Measurements from ENCODE around the gene EXOC4.

EXOC4 gene

DNA sequence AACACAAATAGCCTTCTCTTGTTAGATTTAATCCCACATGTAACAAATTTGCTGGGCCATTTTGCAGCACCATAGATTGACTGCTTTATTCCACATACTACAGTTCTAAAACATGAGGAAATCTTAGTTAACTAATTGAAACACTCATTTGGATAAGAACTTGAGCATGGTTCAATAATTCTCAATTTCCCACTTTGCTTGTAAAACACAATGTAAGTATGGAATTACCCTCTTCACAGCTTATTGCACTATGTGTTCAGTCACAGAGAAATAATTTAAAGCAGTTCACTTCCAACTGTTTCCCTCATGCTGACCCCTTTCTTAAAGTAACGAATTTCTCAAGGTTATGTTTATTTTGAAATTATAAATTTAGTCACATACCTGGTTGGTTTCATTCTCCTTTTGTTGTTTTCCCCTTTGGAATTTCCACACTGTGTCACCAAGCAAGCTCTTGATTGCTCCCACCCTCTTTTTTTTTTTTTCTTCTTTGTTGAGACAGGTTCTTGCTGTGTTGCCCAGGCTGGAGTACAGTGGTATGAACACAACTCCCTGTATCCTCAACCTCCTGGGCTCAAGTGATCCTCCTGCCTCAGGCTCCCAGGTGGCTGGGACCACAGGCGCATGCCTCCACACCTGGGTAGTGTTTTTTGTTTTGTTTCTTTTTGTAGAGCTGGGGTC is 425.4 kb downstream of the EXOC4 start:
- no peak for TF ChIP-seq Cebpa-rat (IDR thresholded peaks at IDR 0.05)
- Histone ChIP-seq H3K4me2 (no peak overlapping the region), H3K4me1 (peaks cover 0 to 9% (median 5%) of the 10 kb centered on the region in 10 experiments; a peak in 8 of 20 replicates), H3K27me3 (no peaks in the 10 kb centered on the region), H3K4me3 (no peak overlapping the region), H3K9ac (no peak overlapping the region), H3K27ac (no peak overlapping the region), H3K36me3 (peaks cover 0 to 30% (median 0%) of the 10 kb centered on the region in 11 experiments; a peak in 3 of 22 replicates), H3K9me3 (replicated peaks in 1 of 11) (no peaks in the 10 kb centered on the region), H4K20me1 (peaks cover 0 to 13% (median 0%) of the 10 kb centered on the region in 11 experiments; a peak in 2 of 22 replicates)

DNA sequence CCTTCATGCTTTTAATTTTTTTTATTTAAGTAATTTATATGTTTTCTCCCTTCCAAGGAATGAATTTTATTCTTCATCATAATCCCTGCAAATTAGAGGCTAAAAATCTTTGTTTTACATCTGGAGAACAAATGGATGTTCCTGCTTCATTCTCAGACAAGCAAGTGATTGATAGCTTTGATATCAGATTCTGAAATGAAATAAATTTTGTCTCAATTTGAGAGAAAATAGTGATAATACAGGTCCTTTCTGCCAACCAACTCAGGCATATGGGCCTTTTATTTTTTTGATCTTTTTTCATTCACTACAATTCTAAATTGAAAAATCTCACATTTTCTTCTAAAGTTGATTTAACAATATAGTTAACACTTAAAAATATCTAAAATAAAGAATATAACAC is 427.1 kb downstream of the EXOC4 start:
- Histone ChIP-seq H3K9me3 (replicated peaks in 1 of 11) (no peaks in the 10 kb centered on the region), H3K4me1 (no peaks in the 10 kb centered on the region), H3K27ac (no peak overlapping the region), H3K27me3 (no peaks in the 10 kb centered on the region), H3K9ac (no peak overlapping the region), H3K4me3 (no peak overlapping the region), H3K4me2 (no peak overlapping the region), H4K20me1 (peaks cover 0 to 6% (median 0%) of the 10 kb centered on the region in 11 experiments; a peak in 1 of 22 replicates), H3K36me3 (peaks cover 0 to 34% (median 0%) of the 10 kb centered on the region in 11 experiments; a peak in 3 of 22 replicates)
- no peak for TF ChIP-seq Cebpa-rat (IDR thresholded peaks at IDR 0.05)

DNA sequence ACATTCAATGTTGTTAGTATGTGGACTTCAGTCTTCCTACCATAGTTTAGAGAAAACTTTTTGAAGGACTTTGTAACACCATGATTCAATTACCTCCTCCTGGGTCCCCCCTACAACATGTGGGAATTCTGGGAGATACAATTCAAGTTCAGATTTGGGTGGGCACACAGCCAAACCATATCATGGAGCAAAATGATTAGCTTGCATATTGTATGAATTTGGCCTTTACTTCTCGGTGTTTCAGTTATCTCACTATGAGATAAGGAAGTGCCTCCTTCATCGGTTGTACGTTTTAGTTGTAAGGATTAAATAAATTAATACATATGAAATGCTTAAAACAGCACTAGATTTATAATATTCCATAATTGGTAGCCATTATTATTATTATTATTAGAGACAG is 428.7 kb downstream of the EXOC4 start:
- H3K27me3 ChIP-seq, result no peaks in the 10 kb centered on the region
- H3K27ac ChIP-seq, result no peak overlapping the region
- H3K4me3 ChIP-seq, result no peak overlapping the region
- no peaks in the 10 kb centered on the region for H3K9me3 ChIP-seq (replicated peaks in 1 of 11)
- no peak for TF ChIP-seq Cebpa-rat (IDR thresholded peaks at IDR 0.05)
- no peaks in the 10 kb centered on the region for H3K4me1 ChIP-seq
- no peak overlapping the region for H3K9ac ChIP-seq
- H4K20me1 ChIP-seq, result no peaks in the 10 kb centered on the region
- H3K36me3 ChIP-seq, result peaks cover 0 to 36% (median 0%) of the 10 kb centered on the region in 11 experiments; a peak in 3 of 22 replicates
- H3K4me2 ChIP-seq, result no peak overlapping the region

DNA sequence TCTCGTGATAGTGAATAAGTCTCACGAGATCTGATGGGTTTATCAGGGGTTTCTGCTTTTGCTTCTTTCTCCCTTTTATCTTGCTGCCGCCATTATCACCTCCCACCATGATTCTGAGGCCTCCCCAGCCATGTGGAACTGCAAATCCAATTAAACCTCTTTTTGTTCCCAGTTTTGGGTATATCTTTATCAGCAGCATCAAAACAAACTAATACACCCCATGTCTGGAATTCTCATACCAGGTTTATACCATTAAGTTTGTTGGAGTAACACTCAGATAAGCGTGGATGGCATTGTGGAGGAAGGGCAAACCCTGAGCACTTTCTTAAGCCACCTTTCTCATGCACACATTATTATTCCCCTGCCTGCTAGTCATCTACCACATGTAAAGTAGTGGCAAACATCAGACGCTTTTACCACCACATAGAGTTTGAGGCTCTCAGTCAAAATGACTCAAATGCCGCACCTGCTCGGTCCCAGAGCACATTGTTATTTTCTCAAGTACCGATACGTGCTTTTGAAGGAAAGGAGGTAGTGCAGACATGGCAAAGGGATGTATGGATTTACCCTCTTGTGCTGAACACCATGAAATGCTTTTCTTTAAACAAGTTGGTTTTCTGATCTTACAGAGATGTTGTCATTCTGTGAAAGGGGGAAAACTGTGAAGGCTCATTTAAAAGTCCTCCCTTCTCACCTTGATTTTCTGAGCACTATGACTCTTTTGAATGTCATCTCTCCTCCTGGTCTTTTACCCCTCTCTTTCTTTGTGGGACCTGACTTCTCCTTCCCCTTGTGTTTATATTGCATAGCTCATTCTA is 429.7 kb downstream of the EXOC4 start:
- H3K36me3 ChIP-seq, result peaks cover 0 to 36% (median 0%) of the 10 kb centered on the region in 11 experiments; a peak in 3 of 22 replicates
- no peaks in the 10 kb centered on the region for H3K9me3 ChIP-seq (replicated peaks in 1 of 11)
- H3K9ac ChIP-seq, result no peak overlapping the region
- no peaks in the 10 kb centered on the region for H3K4me1 ChIP-seq
- H3K27me3 ChIP-seq, result no peaks in the 10 kb centered on the region
- no peak overlapping the region for H3K27ac ChIP-seq
- H3K4me2 ChIP-seq, result no peak overlapping the region
- no peak overlapping the region for H3K4me3 ChIP-seq
- TF ChIP-seq Cebpa-rat (IDR thresholded peaks at IDR 0.05), result no peak
- no peaks in the 10 kb centered on the region for H4K20me1 ChIP-seq

DNA sequence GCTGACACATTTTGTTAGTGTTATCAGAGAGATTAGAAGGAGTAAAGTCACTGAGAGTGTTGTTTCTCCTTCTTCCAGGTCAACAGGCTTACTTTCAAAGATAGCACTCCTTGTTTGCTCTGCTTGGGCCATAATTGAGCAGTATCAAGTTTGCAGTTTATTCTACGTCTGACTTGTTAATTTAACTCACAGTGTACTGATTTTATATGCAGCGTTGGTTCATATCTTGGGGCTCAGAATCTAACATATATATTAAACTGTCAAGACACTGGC is 430.2 kb downstream of the EXOC4 start:
- H4K20me1 ChIP-seq, result no peaks in the 10 kb centered on the region
- no peak overlapping the region for H3K9ac ChIP-seq
- H3K4me3 ChIP-seq, result no peak overlapping the region
- TF ChIP-seq Cebpa-rat (IDR thresholded peaks at IDR 0.05), result no peak
- H3K4me1 ChIP-seq, result peaks cover 0 to 3% (median 0%) of the 10 kb centered on the region in 10 experiments; a peak in 6 of 20 replicates
- no peaks in the 10 kb centered on the region for H3K27me3 ChIP-seq
- no peaks in the 10 kb centered on the region for H3K9me3 ChIP-seq (replicated peaks in 1 of 11)
- peaks cover 0 to 36% (median 0%) of the 10 kb centered on the region in 11 experiments; a peak in 3 of 22 replicates for H3K36me3 ChIP-seq
- H3K27ac ChIP-seq, result no peak overlapping the region
- H3K4me2 ChIP-seq, result no peak overlapping the region

DNA sequence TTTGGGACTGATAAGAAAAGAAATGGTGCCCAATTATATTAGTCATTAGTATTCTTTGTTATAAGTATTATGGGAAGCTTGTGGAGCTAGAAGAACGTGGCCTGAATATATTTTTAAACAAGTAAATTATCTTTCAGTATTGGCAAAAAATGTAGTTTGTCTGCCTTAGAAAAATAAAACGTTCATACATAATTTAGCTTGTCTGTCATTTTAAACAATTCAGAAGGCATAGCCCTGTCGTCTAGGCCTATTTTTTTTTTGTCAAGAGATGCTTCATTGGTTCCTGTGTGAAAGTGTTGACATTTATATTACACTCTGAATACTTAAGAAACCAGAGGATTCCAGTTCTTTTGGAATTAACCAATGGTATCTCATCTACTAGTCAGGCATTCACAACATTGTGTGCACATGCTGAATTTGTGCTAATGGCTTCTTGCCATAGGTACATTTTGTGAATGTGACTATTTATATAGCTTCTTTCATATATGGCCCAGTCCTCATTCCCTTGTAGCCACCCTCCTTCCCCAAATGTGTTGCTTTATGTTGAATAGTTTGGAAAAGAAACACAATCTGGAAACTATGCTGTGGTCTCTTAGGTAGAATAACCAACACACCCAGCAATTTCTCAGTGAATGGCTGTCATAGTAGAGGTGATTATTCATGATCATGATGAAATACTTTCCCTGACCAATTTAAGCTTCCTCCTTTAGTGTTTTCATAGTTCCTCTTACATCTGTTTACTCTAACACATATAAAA is 435.8 kb downstream of the EXOC4 start:
- Histone ChIP-seq H3K4me3 (no peak overlapping the region), H3K36me3 (peaks cover 0 to 6% (median 0%) of the 10 kb centered on the region in 11 experiments; a peak in 1 of 22 replicates), H3K9me3 (replicated peaks in 1 of 11) (no peaks in the 10 kb centered on the region), H3K4me1 (peaks cover 0 to 21% (median 4%) of the 10 kb centered on the region in 10 experiments; a peak in 10 of 20 replicates), H4K20me1 (0 out of 22 replicates have a peak, but pooled peaks cover 0 to 3% (median 0%) of the 10 kb centered on the region in 11 experiments), H3K27me3 (no peaks in the 10 kb centered on the region), H3K9ac (0 out of 22 replicates have a peak overlapping the region, but pooled peaks of 1 of the 11 experiments have one; percentile 8), H3K4me2 (peak overlapping the region in 5 of 11 experiments; percentile 10 to 49 (median 40); a peak in 9 of 22 replicates), H3K27ac (peak overlapping the region in 4 of 11 experiments; percentile 23 to 64 (median 43); a peak in 7 of 22 replicates)
- no peak for TF ChIP-seq Cebpa-rat (IDR thresholded peaks at IDR 0.05)

DNA sequence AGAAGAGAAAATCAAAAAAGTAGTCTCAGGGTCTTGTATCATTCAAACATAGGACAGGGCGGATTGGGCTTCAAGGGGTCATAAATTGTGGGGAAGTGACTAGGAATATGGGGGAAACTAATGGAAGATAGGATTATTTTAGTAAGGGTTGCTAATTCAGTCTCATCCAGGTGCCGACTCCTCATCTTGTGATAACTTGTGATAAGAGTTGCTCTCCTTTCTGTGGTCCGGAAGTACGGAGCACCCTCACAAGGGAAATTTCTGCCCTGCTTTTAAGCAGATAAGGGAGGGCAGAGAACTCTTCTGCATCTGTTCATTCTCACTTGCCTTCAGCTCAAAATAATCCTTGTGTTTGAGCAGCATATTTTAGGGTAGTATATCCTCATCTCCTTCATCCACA is 437.9 kb downstream of the EXOC4 start:
- Histone ChIP-seq H3K27me3 (no peaks in the 10 kb centered on the region), H3K36me3 (no peaks in the 10 kb centered on the region; a peak in 2 of 22 replicates), H3K4me1 (peaks cover 0 to 21% (median 4%) of the 10 kb centered on the region in 10 experiments; a peak in 10 of 20 replicates), H3K9me3 (replicated peaks in 1 of 11) (no peaks in the 10 kb centered on the region), H3K9ac (no peak overlapping the region), H4K20me1 (0 out of 22 replicates have a peak, but pooled peaks cover 0 to 3% (median 0%) of the 10 kb centered on the region in 11 experiments), H3K4me3 (no peak overlapping the region), H3K27ac (no peak overlapping the region), H3K4me2 (no peak overlapping the region)
- no peak for TF ChIP-seq Cebpa-rat (IDR thresholded peaks at IDR 0.05)

DNA sequence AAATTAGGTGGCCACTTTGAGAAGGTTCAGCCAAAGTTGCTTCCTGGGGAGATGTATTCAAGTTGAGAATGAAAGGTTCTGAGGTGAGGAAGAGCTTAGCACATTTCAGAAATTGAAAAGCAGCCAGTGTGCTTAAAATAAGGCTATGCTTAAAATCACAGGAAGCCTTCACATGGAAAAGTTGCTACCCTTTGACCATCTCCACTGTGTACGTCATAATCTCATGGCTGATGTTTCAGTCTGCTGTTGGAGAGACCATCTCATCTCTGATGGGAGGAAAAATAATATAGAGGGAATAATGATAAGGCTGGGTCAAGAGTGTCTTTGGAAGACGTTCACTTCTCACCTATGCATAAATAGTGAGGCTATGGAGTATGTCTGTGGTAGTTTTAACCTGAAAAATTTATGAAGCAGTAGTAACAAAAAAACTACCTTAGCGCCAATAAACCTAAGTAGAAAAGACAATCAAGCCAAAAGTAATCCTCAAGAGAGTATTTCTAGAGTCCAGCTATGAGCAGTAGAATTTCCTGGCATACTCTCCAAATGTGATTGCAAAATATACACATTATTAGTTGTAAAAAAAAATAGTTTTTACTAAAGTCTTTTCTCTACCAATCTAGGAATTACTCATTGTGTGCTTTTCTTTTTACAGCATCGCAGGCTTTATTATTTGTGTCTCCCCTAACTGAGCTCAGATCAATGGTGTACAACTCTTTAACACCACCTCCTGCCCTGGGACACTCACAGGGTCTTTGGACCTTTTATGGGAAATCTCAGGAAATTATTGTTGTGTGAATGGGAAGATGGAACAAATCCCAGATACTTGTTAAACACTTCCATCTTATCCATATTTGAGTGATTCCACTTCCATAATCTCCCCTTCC is 439.1 kb downstream of the EXOC4 start:
- no peaks in the 10 kb centered on the region; a peak in 1 of 22 replicates for H3K36me3 ChIP-seq
- no peak overlapping the region for H3K9ac ChIP-seq
- no peak for TF ChIP-seq Cebpa-rat (IDR thresholded peaks at IDR 0.05)
- 0 out of 22 replicates have a peak, but pooled peaks cover 0 to 3% (median 0%) of the 10 kb centered on the region in 11 experiments for H4K20me1 ChIP-seq
- peaks cover 0 to 21% (median 4%) of the 10 kb centered on the region in 10 experiments; a peak in 10 of 20 replicates for H3K4me1 ChIP-seq
- no peak overlapping the region for H3K4me2 ChIP-seq
- no peak overlapping the region for H3K27ac ChIP-seq
- no peaks in the 10 kb centered on the region for H3K27me3 ChIP-seq
- no peaks in the 10 kb centered on the region for H3K9me3 ChIP-seq (replicated peaks in 1 of 11)
- no peak overlapping the region for H3K4me3 ChIP-seq
